ENCODE measurements around the gene UBALD1.

DNA sequence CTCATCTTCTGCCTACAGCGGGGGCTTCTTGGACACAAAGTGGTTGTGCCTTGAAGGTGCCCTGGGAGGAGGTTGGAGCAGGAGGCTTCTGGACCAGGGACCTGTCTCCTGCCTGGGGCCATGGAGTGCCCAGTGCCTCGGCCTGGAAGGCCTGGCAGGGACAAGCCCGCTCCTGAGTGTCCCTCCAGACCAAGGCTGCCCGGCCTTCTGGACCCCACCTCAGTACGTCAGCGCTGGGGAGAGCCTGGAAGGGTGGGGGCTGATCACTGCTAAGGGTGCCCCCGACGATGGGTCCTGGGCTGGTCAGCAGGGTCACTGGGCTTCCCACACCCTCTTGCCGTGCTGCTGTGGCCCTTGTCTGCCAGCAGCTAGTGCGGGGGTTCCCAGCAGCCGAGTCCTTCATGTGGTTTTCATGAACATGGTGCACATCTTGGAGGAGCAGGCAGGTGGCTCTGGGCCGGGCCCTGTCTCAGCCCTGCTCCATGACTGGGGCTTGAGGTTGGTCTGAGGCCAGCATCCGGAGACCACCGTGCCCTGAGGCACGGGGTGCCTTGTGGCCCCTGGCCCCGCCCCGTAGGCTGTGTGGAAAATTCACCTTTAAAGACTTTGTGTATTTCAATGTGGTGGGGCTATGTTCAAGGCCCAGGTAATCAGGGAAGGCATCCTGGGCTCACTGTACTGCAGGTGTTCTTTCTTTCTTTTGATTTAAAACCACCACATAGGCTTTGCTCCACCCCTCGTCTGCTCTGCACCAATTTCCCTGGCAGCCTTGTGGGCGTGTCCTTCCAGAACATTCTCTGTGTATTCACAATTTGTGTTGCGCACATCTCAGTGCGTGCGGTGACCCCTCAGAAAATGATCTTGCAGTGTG lies 32.3 kb upstream of the UBALD1 start:
- TF ChIP-seq, protein P1, sequence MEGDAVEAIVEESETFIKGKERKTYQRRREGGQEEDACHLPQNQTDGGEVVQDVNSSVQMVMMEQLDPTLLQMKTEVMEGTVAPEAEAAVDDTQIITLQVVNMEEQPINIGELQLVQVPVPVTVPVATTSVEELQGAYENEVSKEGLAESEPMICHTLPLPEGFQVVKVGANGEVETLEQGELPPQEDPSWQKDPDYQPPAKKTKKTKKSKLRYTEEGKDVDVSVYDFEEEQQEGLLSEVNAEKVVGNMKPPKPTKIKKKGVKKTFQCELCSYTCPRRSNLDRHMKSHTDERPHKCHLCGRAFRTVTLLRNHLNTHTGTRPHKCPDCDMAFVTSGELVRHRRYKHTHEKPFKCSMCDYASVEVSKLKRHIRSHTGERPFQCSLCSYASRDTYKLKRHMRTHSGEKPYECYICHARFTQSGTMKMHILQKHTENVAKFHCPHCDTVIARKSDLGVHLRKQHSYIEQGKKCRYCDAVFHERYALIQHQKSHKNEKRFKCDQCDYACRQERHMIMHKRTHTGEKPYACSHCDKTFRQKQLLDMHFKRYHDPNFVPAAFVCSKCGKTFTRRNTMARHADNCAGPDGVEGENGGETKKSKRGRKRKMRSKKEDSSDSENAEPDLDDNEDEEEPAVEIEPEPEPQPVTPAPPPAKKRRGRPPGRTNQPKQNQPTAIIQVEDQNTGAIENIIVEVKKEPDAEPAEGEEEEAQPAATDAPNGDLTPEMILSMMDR (IDR thresholded peaks at IDR 0.05; ENCODE audit: poor library complexity) = no peak
- TF ChIP-seq EZH2phosphoT487 (IDR thresholded peaks at IDR 0.05; ENCODE audit: low read depth, severe bottlenecking, unreplicated experiment) (no peak), EZH2 (IDR thresholded peaks at IDR 0.05; ENCODE audit: borderline replicate concordance) (no peak)

All from hepatocyte (in vitro differentiated cells).